Astrocyte of the cerebellum (primary cell): ENCODE measurements around the gene PSPH.
"Not testable (repeated sequence)": the region's sequence is repeated elsewhere in the genome, so short reads cannot be mapped to it uniquely, and the experiment has no call there.

ENCODE experiments used
- DNase-seq: peaks from one replicate; pipeline ENCODE4 v3.0.0-alpha.2; 2011; ENCODE audit warnings: low read depth
- H3K4me3 ChIP-seq: 2 replicates; pipeline ENCODE4 v1.5.1; 2011; ENCODE audit warnings: mild to moderate bottlenecking, low read depth, low read length, moderate library complexity
- in situ Hi-C: cut with HindIII; loops from 2 replicates; pipeline ENCODE4 v1.10.0; 2017; ENCODE audit warnings: low sequenced_read_pairs
- TF ChIP-seq, protein P1 (sequence below): IDR thresholded peaks from 2 replicates; pipeline ENCODE4 v1.5.1; 2012; ENCODE audit warnings: low read length, low read depth, moderate library complexity, mild to moderate bottlenecking; ENCODE audit errors: missing control alignments

Gene PSPH

DNA sequence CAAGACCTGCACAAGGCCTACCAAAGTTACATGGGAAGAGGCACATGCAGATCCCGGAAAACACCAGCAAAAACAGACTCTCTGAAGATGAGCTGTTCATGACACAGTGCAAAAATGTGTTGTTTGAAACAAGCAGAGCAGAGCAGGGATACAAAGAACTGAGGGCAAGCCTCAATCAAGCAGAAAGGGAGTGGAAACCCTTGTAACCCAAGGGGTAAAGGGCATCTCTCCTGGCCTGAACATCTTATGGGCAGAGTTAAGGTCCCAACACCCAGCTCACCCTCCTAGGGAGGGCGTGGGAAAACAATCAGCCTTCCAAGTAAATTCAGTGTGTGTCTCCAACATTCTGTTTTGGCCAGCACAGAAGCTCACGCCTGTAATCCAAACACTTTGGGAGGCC, 10.5 kb downstream of the PSPH start:
- H3K4me3 ChIP-seq = no peak overlapping the region
- TF ChIP-seq, protein P1, sequence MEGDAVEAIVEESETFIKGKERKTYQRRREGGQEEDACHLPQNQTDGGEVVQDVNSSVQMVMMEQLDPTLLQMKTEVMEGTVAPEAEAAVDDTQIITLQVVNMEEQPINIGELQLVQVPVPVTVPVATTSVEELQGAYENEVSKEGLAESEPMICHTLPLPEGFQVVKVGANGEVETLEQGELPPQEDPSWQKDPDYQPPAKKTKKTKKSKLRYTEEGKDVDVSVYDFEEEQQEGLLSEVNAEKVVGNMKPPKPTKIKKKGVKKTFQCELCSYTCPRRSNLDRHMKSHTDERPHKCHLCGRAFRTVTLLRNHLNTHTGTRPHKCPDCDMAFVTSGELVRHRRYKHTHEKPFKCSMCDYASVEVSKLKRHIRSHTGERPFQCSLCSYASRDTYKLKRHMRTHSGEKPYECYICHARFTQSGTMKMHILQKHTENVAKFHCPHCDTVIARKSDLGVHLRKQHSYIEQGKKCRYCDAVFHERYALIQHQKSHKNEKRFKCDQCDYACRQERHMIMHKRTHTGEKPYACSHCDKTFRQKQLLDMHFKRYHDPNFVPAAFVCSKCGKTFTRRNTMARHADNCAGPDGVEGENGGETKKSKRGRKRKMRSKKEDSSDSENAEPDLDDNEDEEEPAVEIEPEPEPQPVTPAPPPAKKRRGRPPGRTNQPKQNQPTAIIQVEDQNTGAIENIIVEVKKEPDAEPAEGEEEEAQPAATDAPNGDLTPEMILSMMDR = no peak
- no peak for DNase-seq
- in situ Hi-C loops = no loop called here

DNA sequence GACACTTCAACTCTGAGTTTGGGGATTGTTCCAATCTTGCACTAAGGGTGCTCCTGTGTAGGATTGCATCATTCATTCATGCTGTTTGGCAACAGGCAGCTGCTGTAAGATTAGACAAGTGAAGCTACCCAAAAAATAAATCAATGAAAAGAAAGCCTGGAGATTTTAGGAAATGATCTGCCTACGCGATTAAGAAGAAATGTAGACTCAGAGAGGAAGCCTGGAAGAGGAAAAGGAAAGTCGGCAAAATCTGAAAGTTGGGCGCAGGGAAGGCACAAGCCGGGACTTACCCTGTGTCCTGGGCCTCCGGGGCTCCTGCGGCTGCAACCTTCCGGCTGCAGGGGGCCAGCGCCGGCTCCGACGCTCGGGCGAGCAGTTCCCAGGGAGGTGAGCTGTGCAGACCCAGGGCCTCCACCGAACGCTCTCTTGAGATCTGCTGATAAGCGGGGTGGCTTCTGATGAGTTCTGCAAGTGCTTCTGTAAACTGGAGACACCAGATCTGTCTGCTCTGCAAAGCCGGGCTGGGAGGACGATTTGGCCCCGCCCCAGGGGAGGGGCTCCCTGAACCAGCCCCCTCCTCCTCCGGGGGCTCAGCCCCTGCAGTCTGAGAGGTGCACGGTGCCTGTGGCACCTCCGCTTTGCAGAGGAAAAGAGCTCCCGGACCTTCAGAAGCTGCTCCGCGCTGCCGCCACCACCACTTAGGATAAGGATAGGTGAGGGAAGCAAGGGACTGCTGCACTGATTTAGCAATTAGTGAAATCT, 17.4 kb downstream of the PSPH start:
- TF ChIP-seq, protein P1 = peak; percentile 30
- in situ Hi-C loops = no loop called here
- peak overlapping the region; percentile 50 for H3K4me3 ChIP-seq
- no peak for DNase-seq

DNA sequence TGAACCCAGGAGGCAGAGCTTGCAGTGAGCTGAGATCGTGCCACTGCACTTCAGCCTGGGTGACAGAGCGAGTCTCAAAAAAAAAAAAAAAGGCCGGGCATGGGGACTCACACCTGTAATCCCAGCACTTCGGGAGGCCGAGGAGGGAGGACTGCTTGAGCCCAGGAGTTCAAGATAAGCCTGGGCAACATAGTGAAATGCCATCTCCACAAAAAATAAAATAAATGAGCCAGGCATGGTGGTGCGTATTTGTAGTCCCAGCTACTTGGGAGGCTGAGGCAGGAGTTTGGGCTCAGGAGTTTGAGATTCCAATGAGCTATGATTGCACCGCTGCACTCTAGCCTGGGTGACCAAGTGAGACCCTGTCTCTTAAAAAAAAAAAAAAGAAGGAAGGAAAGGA, 18.7 kb downstream of the PSPH start:
- H3K4me3 ChIP-seq = not testable (repeated sequence)

DNA sequence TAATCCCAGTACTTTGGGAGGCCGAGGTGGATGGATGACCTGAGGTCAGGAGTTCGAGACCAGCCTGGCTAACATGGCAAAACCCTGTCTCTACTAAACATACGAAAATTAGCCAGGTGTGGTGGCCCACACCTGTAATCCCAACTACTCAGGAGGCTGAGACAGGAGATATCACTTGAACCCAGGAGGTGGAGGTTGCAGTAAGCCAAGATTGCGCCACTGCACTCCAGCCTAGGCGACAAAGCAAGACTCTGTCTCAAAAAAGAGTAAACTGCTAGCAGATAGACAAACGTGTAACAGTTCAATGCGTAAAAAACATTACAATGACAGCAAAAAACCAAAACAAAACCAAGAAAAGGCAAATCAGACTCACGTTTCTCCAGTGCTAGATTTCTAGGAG, 19.7 kb downstream of the PSPH start:
- in situ Hi-C loops, DNase-seq, H3K4me3 ChIP-seq: not testable (repeated sequence)

More for the DNA sequence above, 18.7 kb downstream of the PSPH start:
- DNase-seq, in situ Hi-C loops: not testable (repeated sequence)

DNA sequence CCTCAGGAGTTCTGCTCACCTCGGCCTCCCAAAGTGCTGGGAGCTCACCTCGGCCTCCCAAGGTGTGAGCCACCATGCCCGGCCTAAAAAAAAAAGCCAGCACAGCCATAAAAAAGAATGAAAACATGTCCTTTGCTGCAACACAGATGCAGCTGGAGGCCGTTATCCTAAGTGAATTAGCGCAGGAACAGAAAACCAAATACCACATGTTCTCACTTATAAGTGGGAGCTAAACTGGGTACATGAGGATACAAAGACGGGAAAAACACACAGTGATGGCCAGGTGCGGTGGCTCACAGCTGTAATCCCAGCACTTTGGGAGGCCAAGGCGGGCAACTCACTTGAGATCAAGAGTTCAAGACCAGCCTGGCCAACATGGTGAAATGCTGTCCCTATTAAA, 20.9 kb downstream of the PSPH start:
- H3K4me3 ChIP-seq = no peak overlapping the region
- DNase-seq = no peak
- in situ Hi-C loops = no loop called here
- TF ChIP-seq, protein P1 = no peak

DNA sequence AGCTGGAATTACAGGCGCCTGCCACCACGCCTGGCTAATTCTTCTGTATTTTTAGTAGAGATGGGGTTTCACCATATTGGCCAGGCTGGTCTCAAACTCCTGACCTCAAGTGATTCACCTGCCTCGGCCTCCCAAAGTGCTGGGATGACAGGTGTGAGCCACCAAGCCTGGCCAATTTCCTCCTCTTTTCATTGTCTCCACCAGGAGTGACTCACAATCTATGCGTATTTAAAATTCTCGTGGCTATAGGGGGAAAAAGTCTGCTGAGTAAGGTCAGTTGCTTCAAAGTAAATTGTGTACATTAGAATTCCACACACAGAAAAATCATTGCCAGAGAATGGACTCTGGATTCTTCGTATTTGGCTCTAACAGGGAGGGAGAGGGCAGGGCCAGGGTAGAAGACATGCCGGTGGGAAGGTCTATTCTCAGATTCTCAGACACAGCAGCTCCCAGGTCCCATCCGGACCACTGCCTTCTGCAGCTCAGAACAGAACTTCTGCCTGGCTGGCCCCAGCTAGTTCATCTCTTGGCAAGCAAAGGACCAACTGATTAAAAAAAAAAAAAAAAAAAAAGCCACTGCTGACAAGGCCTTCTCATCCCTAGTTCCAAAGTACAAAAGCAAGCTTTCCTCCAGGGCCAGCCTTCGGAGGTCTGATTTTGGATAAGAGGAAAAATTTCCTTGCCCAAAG, 22.2 kb downstream of the PSPH start:
- in situ Hi-C loops = no loop called here
- TF ChIP-seq, protein P1 = no peak
- peak; percentile 56 for DNase-seq
- no peak overlapping the region for H3K4me3 ChIP-seq

DNA sequence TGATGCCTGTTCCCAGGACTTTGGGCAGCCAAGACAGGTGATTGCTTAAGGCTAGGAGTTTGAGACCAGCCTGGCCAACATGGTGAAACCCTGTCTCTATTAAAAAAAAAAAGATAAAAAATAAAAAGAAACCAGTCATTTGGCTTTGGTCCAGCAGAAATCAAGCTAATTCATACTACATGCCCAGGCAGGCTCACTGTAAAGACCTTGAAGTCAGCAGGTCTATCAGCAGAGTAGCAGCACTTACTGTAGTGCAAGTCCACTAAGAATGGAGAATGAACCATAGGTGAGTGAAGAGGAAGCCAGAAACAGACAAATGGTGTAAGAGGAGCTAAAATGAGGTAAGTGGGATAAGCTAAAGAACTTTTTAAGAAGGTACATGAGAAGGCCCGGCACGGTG, 24.7 kb downstream of the PSPH start:
- H3K4me3 ChIP-seq = no peak overlapping the region
- TF ChIP-seq, protein P1 = no peak
- no peak for DNase-seq
- in situ Hi-C loops = no loop called here
